Neural progenitor cell (in vitro differentiated cells): ENCODE results near the gene TELO2.

ENCODE experiments used
- CTCF ChIP-seq: fragments of 200-600 bp; sonication (generic); IDR thresholded peaks from 2 replicates; pipeline ENCODE4 v1.5.1; 2017; ENCODE audit warnings: antibody characterized with exemption, mild to moderate bottlenecking
- EZH2 ChIP-seq: fragments of 200-600 bp; sonication (generic); IDR thresholded peaks from 2 replicates; pipeline ENCODE4 v1.6.1; 2017; ENCODE audit warnings: antibody characterized with exemption, mild to moderate bottlenecking, moderate library complexity
- EZH2phosphoT487 ChIP-seq: fragments of 200-600 bp; sonication (generic); IDR thresholded peaks from 2 replicates; pipeline ENCODE4 v1.6.1; 2017; ENCODE audit warnings: antibody characterized with exemption

- TF ChIP-seq CTCF (no peak), EZH2phosphoT487 (no peak), EZH2 (no peak)
Observed at GRCh38 chr16:1540556-1540855, 47.3 kb downstream of the TELO2 start.
